Epithelial cell of proximal tubule (primary cell): ENCODE results near the gene SMURF1. TPM values are rescaled to one million over a fixed set of nuclear protein-coding genes. Genes with fewer than 3 reads are reported as not detected.

Experiments
- DNase-seq: peaks from one replicate; pipeline ENCODE4 v3.0.0-alpha.2; 2011; ENCODE audit warnings: low read depth
- H3K4me3 ChIP-seq: 2 replicates; pipeline ENCODE4 v1.5.1; 2011; ENCODE audit warnings: low read depth, mild to moderate bottlenecking, low read length
- CTCF ChIP-seq: conservative IDR thresholded peaks from 2 replicates; pipeline ENCODE4 v1.5.1; 2012; ENCODE audit warnings: low read depth, mild to moderate bottlenecking, low read length
- total RNA-seq: library from RNA; depleted of rRNA; stranded (reverse); fragments of >200 nt; gene quantifications from 2 replicates; pipeline ENCODE4 v1.2.3, GENCODE V29; 2015

The SMURF1 gene
- total RNA-seq = 26.9 and 30.7 TPM in 2 replicates

DNA sequence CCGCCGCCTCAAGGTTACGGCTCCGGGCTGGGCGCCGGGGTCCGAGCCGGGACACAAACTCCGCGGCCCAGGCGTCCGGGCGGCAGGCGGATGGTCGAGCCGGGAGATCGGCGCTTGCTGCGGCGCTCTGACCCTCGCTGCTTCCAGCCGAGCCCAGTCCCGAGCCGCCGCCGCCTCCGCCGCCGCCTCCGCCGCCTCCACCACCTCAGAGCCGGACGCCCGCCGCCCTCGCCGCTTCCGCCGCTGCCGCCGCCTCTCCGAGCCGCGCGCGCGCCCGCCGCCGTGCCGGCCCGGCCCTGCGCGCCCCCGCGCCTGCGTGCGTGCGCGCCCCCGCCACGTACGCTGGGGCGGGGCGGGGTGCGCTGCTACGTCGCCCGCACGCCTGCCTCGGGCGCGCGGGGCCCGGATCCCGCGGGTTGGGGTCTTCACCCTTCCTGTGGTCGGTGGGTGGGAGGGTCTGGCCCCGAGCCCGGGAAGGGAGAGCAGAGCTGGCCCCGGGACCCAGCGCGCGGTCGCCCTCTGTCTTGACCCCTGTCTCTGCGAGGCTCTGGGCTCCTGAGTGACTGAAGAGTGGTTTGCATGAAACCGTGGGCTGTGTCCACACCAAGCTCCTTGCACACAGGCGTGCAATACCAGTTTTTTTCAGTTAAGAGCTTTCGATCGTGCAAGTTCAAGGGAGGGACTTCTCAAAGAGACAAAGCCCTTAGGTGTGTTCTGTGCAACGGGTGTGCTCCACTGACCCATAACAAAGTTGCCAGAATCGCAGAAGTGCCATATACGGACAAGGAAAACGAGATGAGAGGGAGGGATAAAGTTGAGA, at the start of gene SMURF1:
Gene SMURF1, minus strand, starts transcription at position 256 of the 820 bp plus-strand sequence. CDS start 328 bp downstream, outside the sequence.
- H3K4me3 ChIP-seq = peak within 1 kb of the TSS; percentile 68
- TF ChIP-seq CTCF = no peak
- no peak for DNase-seq

GRCh38 chr7:99191869-99192596, 48.1 kb upstream of the SMURF1 start:
- H3K4me3 ChIP-seq = no peak overlapping the region
- DNase-seq = no peak
- no peak for TF ChIP-seq CTCF

DNA sequence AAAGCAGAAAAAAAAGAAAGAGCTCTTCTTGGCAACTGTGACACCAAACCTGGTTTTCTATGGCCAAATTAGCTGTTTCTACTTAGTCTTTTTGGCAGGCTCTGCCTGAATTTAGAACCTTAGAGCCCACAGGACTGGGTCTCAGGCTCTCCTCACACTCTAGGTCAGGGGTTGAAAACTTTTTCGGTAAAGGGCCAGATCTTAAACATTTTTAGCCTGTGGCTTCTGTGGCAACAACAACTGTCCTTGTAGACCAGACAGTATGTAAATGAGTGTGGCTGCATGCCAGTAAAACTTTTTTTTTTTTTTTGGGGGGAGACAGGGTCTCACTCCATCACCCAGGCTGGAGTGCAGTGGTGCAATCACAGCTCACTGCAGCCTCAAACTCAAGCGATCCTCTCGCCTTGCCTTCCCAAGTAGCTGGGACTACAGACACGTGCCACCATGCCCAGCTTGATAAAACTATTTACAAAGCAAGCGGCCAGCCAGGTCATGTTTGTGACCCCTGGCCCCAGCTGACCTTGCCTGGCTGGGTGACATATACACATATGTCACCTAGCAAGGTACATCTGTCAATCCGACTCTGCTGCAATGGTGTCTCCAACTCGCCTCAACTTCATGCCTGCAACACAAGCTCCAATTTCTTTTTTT, 46.6 kb upstream of the SMURF1 start:
- no peak for TF ChIP-seq CTCF
- H3K4me3 ChIP-seq = no peak overlapping the region
- no peak for DNase-seq

DNA sequence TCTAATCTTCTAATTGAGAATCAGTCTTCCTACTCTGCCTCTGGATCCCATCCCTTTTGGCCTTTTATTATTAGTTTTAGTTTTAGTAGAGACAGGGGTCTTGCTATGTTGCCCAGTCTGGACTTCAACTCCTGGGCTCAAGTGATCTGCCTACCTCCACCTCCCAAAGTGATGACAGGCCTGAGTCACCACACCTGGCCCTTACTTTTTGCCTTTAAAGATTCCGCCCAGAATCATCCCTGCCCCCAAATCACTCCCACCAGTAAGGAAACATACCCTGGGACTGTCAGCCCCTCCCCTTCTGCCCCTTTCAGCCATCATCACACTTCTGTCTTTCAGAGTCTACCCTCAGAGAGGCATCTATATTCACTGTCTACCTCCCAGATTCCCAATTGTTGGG, 45.3 kb upstream of the SMURF1 start:
- DNase-seq = no peak
- H3K4me3 ChIP-seq = no peak overlapping the region
- no peak for TF ChIP-seq CTCF

- TF ChIP-seq CTCF = no peak
- DNase-seq = no peak
- H3K4me3 ChIP-seq = no peak overlapping the region
Measured at GRCh38 chr7:99188221-99188620, 44.3 kb upstream of the SMURF1 start.

GRCh38 chr7:99184532-99185218, 40.8 kb upstream of the SMURF1 start:
- no peak for DNase-seq
- TF ChIP-seq CTCF = no peak
- no peak overlapping the region for H3K4me3 ChIP-seq
